ENCODE data around the gene KCNE2. TPM values are rescaled to one million over a fixed set of nuclear protein-coding genes. Genes with fewer than 3 reads are reported as not detected.

KCNE2 gene
- polyA plus RNA-seq, 3 donors: 0.27 TPM; not detected in 2

DNA sequence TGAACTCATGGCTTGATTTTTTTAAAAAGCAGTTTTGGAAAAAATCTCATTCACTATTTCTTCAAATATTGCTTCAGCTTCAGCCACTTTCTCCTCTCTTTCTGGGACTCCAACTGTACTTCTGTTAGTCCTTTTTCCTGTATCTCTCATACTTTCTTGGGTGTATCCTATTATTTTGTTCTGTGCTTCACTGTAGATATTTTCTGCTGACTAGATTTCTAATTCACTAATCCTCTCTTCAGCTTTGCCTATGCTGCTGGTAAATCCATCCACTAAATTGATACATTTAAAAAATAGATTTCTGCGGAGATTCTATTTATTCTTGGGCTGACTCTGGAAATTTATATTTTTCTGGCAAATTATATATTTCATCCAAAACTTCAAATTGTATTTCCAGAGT lies 4.9 kb upstream of the KCNE2 start:
- no peak for TF ChIP-seq CTCF (IDR thresholded peaks at IDR 0.05)
- WGBS (ENCODE audit: insufficient coverage): no CpG with 5 or more reads among the region's 1 CpG
- Histone ChIP-seq H3K4me2 (replicated peaks; ENCODE audit: extremely low read depth, low read length, poor library complexity, severe bottlenecking) (no peak overlapping the region), H3K4me1 (ENCODE audit: control insufficient read depth in 1 of 2, insufficient read depth in 2 of 2, low read length in 2 of 2) (peaks cover 10 to 18% of the 10 kb centered on the region in 2 donors), H3K36me3 (replicated peaks in 1 of 2; ENCODE audit: control insufficient read depth in 1 of 2, insufficient read depth in 2 of 2, low read length in 2 of 2) (no peaks in the 10 kb centered on the region), H4K20me1 (ENCODE audit: insufficient read depth, low read length) (no peaks in the 10 kb centered on the region), H3K27ac (ENCODE audit: low read depth in 1 of 2, low read length in 2 of 2) (no peak overlapping the region), H3K4me3 (replicated peaks in 1 of 3; ENCODE audit: low read depth in 2 of 3, low read length in 3 of 3) (no peak overlapping the region), H3K9ac (ENCODE audit: insufficient read depth, low read length, poor library complexity, severe bottlenecking) (no peak overlapping the region), H3K9me3 (replicated peaks in 1 of 2; ENCODE audit: control insufficient read depth in 1 of 2, insufficient read depth in 1 of 2, low read length in 2 of 2) (no peaks in the 10 kb centered on the region), H3K79me2 (ENCODE audit: insufficient read depth, low read length) (no peaks in the 10 kb centered on the region), H3K27me3 (ENCODE audit: control insufficient read depth in 2 of 2, insufficient read depth in 2 of 2, low read length in 2 of 2) (peaks cover 0 to 8% of the 10 kb centered on the region in 2 donors), H2AFZ (ENCODE audit: insufficient read depth, low read depth, low read length, poor library complexity, severe bottlenecking) (no peak overlapping the region)
- no peak for DNase-seq
- H3K4me1 Mint-ChIP-seq: peaks cover 14% of the 10 kb centered on the region
- H3K36me3 Mint-ChIP-seq: no peaks in the 10 kb centered on the region
- peaks cover 2 to 29% (median 12%) of the 10 kb centered on the region in 3 donors for H3K27me3 Mint-ChIP-seq (ENCODE audit: low read depth in 3 of 3)
- peaks cover 0 to 6% (median 3%) of the 10 kb centered on the region in 7 donors for H3K9me3 Mint-ChIP-seq
- no peak overlapping the region for H3K27ac Mint-ChIP-seq
- intact Hi-C loops (cut with micrococcal nuclease): no loop called here
- H3K4me3 Mint-ChIP-seq: no peak overlapping the region

DNA sequence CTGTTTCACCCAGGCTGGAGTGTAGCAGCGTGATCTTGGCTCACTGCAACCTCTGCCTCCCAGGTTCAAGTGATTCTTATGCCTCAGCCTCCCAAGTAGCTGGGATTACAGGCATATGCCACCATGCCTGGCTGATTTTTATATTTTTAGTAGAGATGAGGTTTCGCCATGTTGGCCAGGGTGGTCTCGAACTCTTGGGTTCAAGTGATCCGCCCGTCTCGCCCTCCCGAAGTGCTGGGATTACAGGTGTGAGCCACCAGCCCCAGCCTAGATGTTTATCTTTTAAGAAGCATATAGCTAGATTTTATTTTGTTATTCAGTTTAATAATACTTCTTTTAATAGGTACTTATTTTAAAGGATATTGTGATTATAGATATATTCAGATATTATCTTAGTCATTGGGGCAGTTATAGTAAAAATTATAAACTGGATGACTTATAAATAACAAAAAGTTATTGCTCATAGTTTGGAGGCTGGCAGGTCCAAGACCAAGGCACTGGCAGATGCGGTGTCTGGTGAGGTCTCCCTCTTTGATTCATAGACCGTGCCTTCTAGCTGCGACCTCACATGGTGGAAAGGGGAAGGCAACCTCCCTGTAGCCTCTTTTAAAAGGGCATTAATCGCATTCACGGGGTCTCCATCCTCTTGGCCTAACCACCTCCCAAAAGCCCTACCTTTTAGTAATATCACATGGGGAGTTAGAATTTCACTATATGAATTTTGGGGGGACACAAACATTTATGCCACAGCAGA lies 3.1 kb upstream of the KCNE2 start:
- intact Hi-C loops (cut with micrococcal nuclease): no loop called here
- no peak overlapping the region for H3K4me3 Mint-ChIP-seq
- no peak overlapping the region for H3K27ac Mint-ChIP-seq
- Histone ChIP-seq H3K4me2 (replicated peaks; ENCODE audit: extremely low read depth, low read length, poor library complexity, severe bottlenecking) (no peak overlapping the region), H3K79me2 (ENCODE audit: insufficient read depth, low read length) (no peaks in the 10 kb centered on the region), H3K9ac (ENCODE audit: insufficient read depth, low read length, poor library complexity, severe bottlenecking) (no peak overlapping the region), H3K4me1 (ENCODE audit: control insufficient read depth in 1 of 2, insufficient read depth in 2 of 2, low read length in 2 of 2) (peaks cover 11 to 18% of the 10 kb centered on the region in 2 donors), H3K4me3 (replicated peaks in 1 of 3; ENCODE audit: low read depth in 2 of 3, low read length in 3 of 3) (no peak overlapping the region), H3K27me3 (ENCODE audit: control insufficient read depth in 2 of 2, insufficient read depth in 2 of 2, low read length in 2 of 2) (peaks cover 0 to 8% of the 10 kb centered on the region in 2 donors), H2AFZ (ENCODE audit: insufficient read depth, low read depth, low read length, poor library complexity, severe bottlenecking) (no peak overlapping the region), H4K20me1 (ENCODE audit: insufficient read depth, low read length) (no peaks in the 10 kb centered on the region), H3K27ac (ENCODE audit: low read depth in 1 of 2, low read length in 2 of 2) (no peak overlapping the region), H3K36me3 (replicated peaks in 1 of 2; ENCODE audit: control insufficient read depth in 1 of 2, insufficient read depth in 2 of 2, low read length in 2 of 2) (no peaks in the 10 kb centered on the region), H3K9me3 (replicated peaks in 1 of 2; ENCODE audit: control insufficient read depth in 1 of 2, insufficient read depth in 1 of 2, low read length in 2 of 2) (no peaks in the 10 kb centered on the region)
- peaks cover 0 to 6% (median 3%) of the 10 kb centered on the region in 7 donors for H3K9me3 Mint-ChIP-seq
- TF ChIP-seq CTCF (IDR thresholded peaks at IDR 0.05): no peak
- peaks cover 14% of the 10 kb centered on the region for H3K4me1 Mint-ChIP-seq
- peaks cover 2 to 26% (median 10%) of the 10 kb centered on the region in 3 donors for H3K27me3 Mint-ChIP-seq (ENCODE audit: low read depth in 3 of 3)
- DNase-seq: no peak
- 96% methylated on average over 2 of the region's 12 CpGs for WGBS (ENCODE audit: insufficient coverage)
- H3K36me3 Mint-ChIP-seq: no peaks in the 10 kb centered on the region

Data from CD14-positive monocyte (primary cell).